H9 (cell line): ENCODE results near the gene ADAM29. TPM values are rescaled to one million over a fixed set of nuclear protein-coding genes. Genes with fewer than 3 reads are reported as not detected.

Source experiments
- DNase-seq: peaks from one replicate; pipeline ENCODE4 v3.0.0-alpha.2; 2017
- H2AFZ ChIP-seq: one replicate; pipeline ENCODE4 v1.6.1; 2013; ENCODE audit warnings: mild to moderate bottlenecking, low read length, control low read depth, moderate library complexity
- H2AK5ac ChIP-seq: 2 replicates; pipeline ENCODE4 v1.6.1; 2013; ENCODE audit warnings: low read length, control low read depth, mixed read lengths; ENCODE audit not compliant: insufficient read length
- H2BK120ac ChIP-seq: one replicate; pipeline ENCODE4 v1.6.1; 2013; ENCODE audit warnings: low read depth, mild to moderate bottlenecking, low read length, control low read depth, inconsistent platforms; ENCODE audit not compliant: poor library complexity, severe bottlenecking
- H2BK12ac ChIP-seq: 2 replicates; pipeline ENCODE4 v1.6.1; 2013; ENCODE audit warnings: low read length, control low read depth, mixed read lengths, low read depth; ENCODE audit not compliant: insufficient read length
- H2BK15ac ChIP-seq: 2 replicates; pipeline ENCODE4 v1.6.1; 2013; ENCODE audit warnings: low read depth, low read length, control low read depth
- H2BK20ac ChIP-seq: one replicate; pipeline ENCODE4 v1.6.1; 2013; ENCODE audit warnings: low read depth, mild to moderate bottlenecking, low read length, control low read depth, inconsistent platforms; ENCODE audit not compliant: poor library complexity, severe bottlenecking
- H2BK5ac ChIP-seq: 2 replicates; pipeline ENCODE4 v1.6.1; 2013; ENCODE audit warnings: low read length, control low read depth, mixed read lengths; ENCODE audit not compliant: insufficient read length
- H3K14ac ChIP-seq: 2 replicates; pipeline ENCODE4 v1.6.1; 2013; ENCODE audit warnings: low read length, control low read depth; ENCODE audit not compliant: insufficient read depth
- H3K18ac ChIP-seq: 2 replicates; pipeline ENCODE4 v1.6.1; 2013; ENCODE audit warnings: low read depth, mild to moderate bottlenecking, mixed read lengths, low read length, control low read depth; ENCODE audit not compliant: insufficient read length
- H3K23ac ChIP-seq: 2 replicates; pipeline ENCODE4 v1.6.1; 2013; ENCODE audit warnings: low read length, control low read depth, mixed read lengths, low read depth; ENCODE audit not compliant: insufficient read length
- H3K23me2 ChIP-seq: 2 replicates; pipeline ENCODE4 v1.6.1; 2013; ENCODE audit warnings: low read depth, mild to moderate bottlenecking, mixed read lengths, low read length, control low read depth; ENCODE audit not compliant: insufficient read length, poor library complexity, severe bottlenecking
- H3K27ac ChIP-seq: 2 replicates; pipeline ENCODE4 v1.5.1; 2013; ENCODE audit warnings: low read length, control low read depth, mixed read lengths, low read depth; ENCODE audit not compliant: insufficient read length
- H3K27me3 ChIP-seq: 2 replicates; pipeline ENCODE4 v1.6.1; 2013; ENCODE audit warnings: low read length, control low read depth, inconsistent platforms; ENCODE audit not compliant: insufficient read depth
- H3K4ac ChIP-seq: 2 replicates; pipeline ENCODE4 v1.6.1; 2013; ENCODE audit warnings: low read depth, mild to moderate bottlenecking, control low read depth, inconsistent platforms, low read length, moderate library complexity
- H3K4me1 ChIP-seq: 2 replicates; pipeline ENCODE4 v1.6.1; 2013; ENCODE audit warnings: low read length, control low read depth, inconsistent platforms; ENCODE audit not compliant: insufficient read depth
- H3K4me2 ChIP-seq: 2 replicates; pipeline ENCODE4 v1.6.1; 2013; ENCODE audit warnings: low read length, control low read depth, mixed read lengths; ENCODE audit not compliant: insufficient read length, insufficient read depth
- H3K56ac ChIP-seq: 2 replicates; pipeline ENCODE4 v1.6.1; 2013; ENCODE audit warnings: low read depth, mild to moderate bottlenecking, mixed read lengths, low read length, control low read depth; ENCODE audit not compliant: insufficient read length
- H3K79me1 ChIP-seq: 2 replicates; pipeline ENCODE4 v1.6.1; 2013; ENCODE audit warnings: low read depth, mild to moderate bottlenecking, moderate library complexity, low read length, control low read depth, inconsistent platforms; ENCODE audit not compliant: insufficient read depth, poor library complexity, severe bottlenecking
- H3K79me2 ChIP-seq: 2 replicates; pipeline ENCODE4 v1.6.1; 2013; ENCODE audit warnings: low read length, control low read depth, inconsistent platforms; ENCODE audit not compliant: insufficient read depth
- H3K9ac ChIP-seq: 2 replicates; pipeline ENCODE4 v1.6.1; 2013; ENCODE audit warnings: low read length, control low read depth, mixed read lengths; ENCODE audit not compliant: insufficient read length; ENCODE audit errors: extremely low read depth
- H3K9me3 ChIP-seq: one replicate; pipeline ENCODE4 v1.6.1; 2013; ENCODE audit warnings: low read depth, low read length, inconsistent platforms; ENCODE audit not compliant: control insufficient read depth
- H3T11ph ChIP-seq: one replicate; pipeline ENCODE4 v1.6.1; 2013; ENCODE audit warnings: mild to moderate bottlenecking, low read length, control low read depth, inconsistent platforms
- H4K20me1 ChIP-seq: one replicate; pipeline ENCODE4 v1.6.1; 2013; ENCODE audit not compliant: control insufficient read depth, insufficient read length, insufficient read depth
- H4K5ac ChIP-seq: 2 replicates; pipeline ENCODE4 v1.6.1; 2013; ENCODE audit warnings: low read depth, mild to moderate bottlenecking, mixed read lengths, low read length, control low read depth; ENCODE audit not compliant: insufficient read length
- H4K8ac ChIP-seq: replicated peaks from 2 replicates; pipeline ENCODE4 v1.6.1; 2013; ENCODE audit warnings: low read length, control low read depth, mixed read lengths, low read depth; ENCODE audit not compliant: insufficient read length
- H4K91ac ChIP-seq: 2 replicates; pipeline ENCODE4 v1.6.1; 2013; ENCODE audit warnings: low read depth, mild to moderate bottlenecking, moderate library complexity, mixed read lengths, low read length, control low read depth; ENCODE audit not compliant: insufficient read length
- H3K27ac Mint-ChIP-seq, 3 experiments: 2 replicates in 2 of 3; 3 replicates in 1 of 3; pipeline ENCODE4 v1.8.0; 2020 to 2021; ENCODE audit warnings: mixed read lengths in 3 of 3, mild to moderate bottlenecking in 1 of 3, moderate library complexity in 1 of 3
- H3K27me3 Mint-ChIP-seq: 2 replicates; pipeline ENCODE4 v1.8.0; 2021; ENCODE audit warnings: low read depth, mild to moderate bottlenecking, moderate library complexity, mixed read lengths
- H3K36me3 Mint-ChIP-seq, 3 experiments: 2 replicates in 2 of 3; 3 replicates in 1 of 3; pipeline ENCODE4 v1.8.0; 2020 to 2021; ENCODE audit warnings: low read depth in 3 of 3, mixed read lengths in 3 of 3; ENCODE audit not compliant: insufficient read depth in 1 of 3
- H3K4me1 Mint-ChIP-seq, 2 experiments: 2 replicates each; pipeline ENCODE4 v1.8.0; 2020; ENCODE audit warnings: mixed read lengths in 2 of 2
- H3K4me3 Mint-ChIP-seq, 2 experiments: 2 replicates in 1 of 2; 3 replicates in 1 of 2; pipeline ENCODE4 v1.8.0; 2020 to 2021; ENCODE audit warnings: mild to moderate bottlenecking in 2 of 2, mixed read lengths in 2 of 2, moderate library complexity in 1 of 2
- H3K9me3 Mint-ChIP-seq, 2 experiments: 2 replicates in 1 of 2; 3 replicates in 1 of 2; pipeline ENCODE4 v1.8.0; 2020; ENCODE audit warnings: mild to moderate bottlenecking in 2 of 2, mixed read lengths in 2 of 2, moderate library complexity in 1 of 2
- CTCF ChIP-seq: fragments of 200-600 bp; sonication (generic); conservative IDR thresholded peaks from 3 replicates; pipeline ENCODE4 v1.8.0; 2021; ENCODE audit warnings: antibody characterized with exemption, mild to moderate bottlenecking
- WGBS: extraction: QIAGEN DNeasy Blood & Tissue Kit; methylation state at CpG from one replicate; pipeline ENCODE4 v1.1.7; 2013; ENCODE audit warnings: missing lambda C conversion rate, low lambda C conversion rate, mixed read lengths; ENCODE audit not compliant: insufficient read length; ENCODE audit errors: extremely low coverage; 5-methylcytosine and 5-hydroxymethylcytosine counted together
- total RNA-seq: library from RNA; stranded (reverse); gene quantifications from 2 replicates; pipeline ENCODE4 v1.2.1, GENCODE V29; 2021

The ADAM29 gene
- total RNA-seq, 1 experiment from 2014 or later: not detected

DNA sequence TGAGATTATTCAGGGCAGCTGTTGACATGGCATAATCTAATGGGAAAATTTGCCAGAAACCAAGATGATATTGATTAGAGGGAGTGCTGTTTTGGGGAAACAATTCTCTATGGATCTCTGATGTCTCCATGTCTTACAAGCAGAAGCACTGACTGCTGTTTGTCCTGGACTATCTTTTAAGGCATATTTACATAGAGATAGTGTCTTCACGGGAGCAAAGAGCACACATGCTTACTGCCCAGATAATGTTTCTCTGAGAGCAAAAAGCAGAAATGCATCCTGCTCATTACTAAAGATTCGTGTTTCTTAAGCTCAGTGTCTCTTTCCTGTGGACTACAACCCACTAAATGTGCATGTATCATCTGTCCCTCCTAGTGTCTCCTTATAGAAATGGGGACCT, 47.8 kb upstream of the ADAM29 start:
- no peak overlapping the region for H3K56ac ChIP-seq
- no peak overlapping the region for H4K91ac ChIP-seq
- no peaks in the 10 kb centered on the region for H3K4me1 ChIP-seq
- H3K23ac ChIP-seq: no peak overlapping the region
- DNase-seq: no peak
- no peak overlapping the region for H3K14ac ChIP-seq
- no peak overlapping the region for H2BK120ac ChIP-seq
- H2BK5ac ChIP-seq: no peak overlapping the region
- no peak for TF ChIP-seq CTCF
- no peak overlapping the region for H2AK5ac ChIP-seq
- H2BK20ac ChIP-seq: no peak overlapping the region
- no peaks in the 10 kb centered on the region for H4K20me1 ChIP-seq
- no peaks in the 10 kb centered on the region for H3K79me1 ChIP-seq
- WGBS: no CpG with 5 or more reads among the region's 2 CpGs
- no peak overlapping the region for H3K4ac ChIP-seq
- H3K27me3 ChIP-seq: no peaks in the 10 kb centered on the region
- H3K4me3 Mint-ChIP-seq: no peak overlapping the region
- no peaks in the 10 kb centered on the region for H3K9me3 Mint-ChIP-seq
- H3K18ac ChIP-seq: no peak overlapping the region
- no peaks in the 10 kb centered on the region for H3K79me2 ChIP-seq
- H3K36me3 Mint-ChIP-seq: no peaks in the 10 kb centered on the region
- H3T11ph ChIP-seq: no peak overlapping the region
- no peak overlapping the region for H2BK15ac ChIP-seq
- no peak overlapping the region for H2BK12ac ChIP-seq
- no peaks in the 10 kb centered on the region for H3K9me3 ChIP-seq
- H3K27ac ChIP-seq: no peak overlapping the region
- no peak overlapping the region for H3K27ac Mint-ChIP-seq
- H2AFZ ChIP-seq: no peak overlapping the region
- no peak overlapping the region for H3K4me2 ChIP-seq
- peaks cover 6 to 11% of the 10 kb centered on the region in 2 experiments for H3K4me1 Mint-ChIP-seq
- no peaks in the 10 kb centered on the region for H3K27me3 Mint-ChIP-seq
- H3K23me2 ChIP-seq: no peaks in the 10 kb centered on the region
- no peak overlapping the region for H4K8ac ChIP-seq
- H4K5ac ChIP-seq: no peak overlapping the region
- H3K9ac ChIP-seq: no peak overlapping the region
